ENCODE data around the gene BARX2.
"Not testable (repeated sequence)": the region's sequence is repeated elsewhere in the genome, so short reads cannot be mapped to it uniquely, and the experiment has no call there.

Gene BARX2

GRCh38 chr11:129375751-129376657, at the start of gene BARX2:
Gene BARX2, plus strand, starts transcription at chr11:129375848. Its CDS starts 188 bp downstream, at chr11:129376036.
- peak; percentile 41 for DNase-seq

GRCh38 chr11:129326921-129327320, 48.7 kb upstream of the BARX2 start:
- DNase-seq = no peak

GRCh38 chr11:129327708-129328107, 47.9 kb upstream of the BARX2 start:
- DNase-seq = not testable (repeated sequence)

- no peak for DNase-seq
These were observed 46.9 kb upstream of the BARX2 start for GRCh38 chr11:129328756-129329155.

- no peak for DNase-seq
These were observed 44.4 kb upstream of the BARX2 start for GRCh38 chr11:129331217-129331616.

GRCh38 chr11:129331871-129332274, 43.8 kb upstream of the BARX2 start:
- peak; percentile 68 for DNase-seq

- peak; percentile 8 for DNase-seq
These were observed 41.8 kb upstream of the BARX2 start for GRCh38 chr11:129333873-129334272.

GRCh38 chr11:129344301-129344940, 31.2 kb upstream of the BARX2 start:
- not testable (repeated sequence) for DNase-seq

- no peak for DNase-seq
These were observed 28.7 kb upstream of the BARX2 start for GRCh38 chr11:129346916-129347315.

GRCh38 chr11:129348813-129349212, 26.8 kb upstream of the BARX2 start:
- DNase-seq = no peak

- no peak for DNase-seq
These were observed 23.0 kb upstream of the BARX2 start for GRCh38 chr11:129352676-129353075.

- no peak for DNase-seq
These were observed 21.0 kb upstream of the BARX2 start for GRCh38 chr11:129354691-129355090.

- DNase-seq = no peak
These were observed 15.9 kb upstream of the BARX2 start for GRCh38 chr11:129359748-129360147.

GRCh38 chr11:129364143-129364654, 11.4 kb upstream of the BARX2 start:
- peak; percentile 85 for DNase-seq

- DNase-seq = no peak
These were observed 9.8 kb upstream of the BARX2 start for GRCh38 chr11:129365816-129366215.

- no peak for DNase-seq
These were observed 8.7 kb upstream of the BARX2 start for GRCh38 chr11:129366737-129367597.

GRCh38 chr11:129368889-129369672, 6.6 kb upstream of the BARX2 start:
- DNase-seq = no peak

- no peak for DNase-seq
These were observed 4.9 kb upstream of the BARX2 start for GRCh38 chr11:129370715-129371114.

- no peak for DNase-seq
These were observed 2.8 kb upstream of the BARX2 start for GRCh38 chr11:129372609-129373488.

- no peak for DNase-seq
These were observed 2.1 kb upstream of the BARX2 start for GRCh38 chr11:129373489-129373953.
